Smooth muscle cell (in vitro differentiated cells): ENCODE data around the gene CDK14. TPM values are rescaled to one million over a fixed set of nuclear protein-coding genes. Genes with fewer than 3 reads are reported as not detected.

Source experiments
- DNase-seq: peaks from one replicate; lab custom pipeline; 2025; ENCODE audit not compliant: unreplicated experiment; lab: John Stamatoyannopoulos, UW
- H2AFZ ChIP-seq: fragments of 200-600 bp; sonication (generic); 2 replicates; pipeline ENCODE4 v1.6.0; 2016; ENCODE audit warnings: antibody characterized with exemption, low read depth, mild to moderate bottlenecking
- H3F3A ChIP-seq: fragments of 200-600 bp; sonication (generic); 2 replicates; pipeline ENCODE4 v1.6.0; 2017; ENCODE audit warnings: antibody characterized with exemption, low read depth
- H3K27ac ChIP-seq: fragments of 200-600 bp; sonication (generic); 2 replicates; pipeline ENCODE4 v1.5.1; 2016; ENCODE audit warnings: low read depth, mild to moderate bottlenecking
- H3K27me3 ChIP-seq: fragments of 200-600 bp; sonication (generic); 2 replicates; pipeline ENCODE4 v1.6.1; 2016; ENCODE audit warnings: low read depth, mild to moderate bottlenecking
- H3K36me3 ChIP-seq: fragments of 200-600 bp; sonication (generic); 2 replicates; pipeline ENCODE4 v1.5.1; 2016; ENCODE audit warnings: low read depth
- H3K4me1 ChIP-seq: fragments of 200-600 bp; sonication (generic); 2 replicates; pipeline ENCODE4 v1.5.1; 2016; ENCODE audit warnings: low read depth
- H3K4me2 ChIP-seq: fragments of 200-600 bp; sonication (generic); 2 replicates; pipeline ENCODE4 v1.6.0; 2016; ENCODE audit warnings: mild to moderate bottlenecking
- H3K4me3 ChIP-seq: fragments of 200-600 bp; sonication (generic); 2 replicates; pipeline ENCODE4 v1.5.1; 2016; ENCODE audit warnings: mild to moderate bottlenecking
- H3K79me2 ChIP-seq: fragments of 200-600 bp; sonication (generic); 2 replicates; pipeline ENCODE4 v1.6.0; 2016; ENCODE audit warnings: low read depth, mild to moderate bottlenecking
- H3K9ac ChIP-seq: fragments of 200-600 bp; sonication (generic); 2 replicates; pipeline ENCODE4 v1.6.0; 2016; ENCODE audit warnings: low read depth
- H3K9me3 ChIP-seq: fragments of 200-600 bp; sonication (generic); replicated peaks from 2 replicates; pipeline ENCODE4 v1.5.1; 2016; ENCODE audit warnings: low read depth
- H4K20me1 ChIP-seq: fragments of 200-600 bp; sonication (generic); 2 replicates; pipeline ENCODE4 v1.6.0; 2016; ENCODE audit warnings: low read depth
- CTCF ChIP-seq: fragments of 200-600 bp; sonication (generic); IDR thresholded peaks from 2 replicates; pipeline ENCODE4 v1.5.1; 2017; ENCODE audit warnings: borderline replicate concordance, mild to moderate bottlenecking, antibody characterized with exemption; ENCODE audit not compliant: insufficient read depth, poor library complexity, severe bottlenecking
- WGBS: methylation state at CpG from one replicate; pipeline ENCODE4 v1.1.7; 2016; ENCODE audit warnings: low lambda C conversion rate; 5-methylcytosine and 5-hydroxymethylcytosine counted together
- polyA plus RNA-seq: library from polyadenylated mRNA; unstranded; fragments of >200 nt; fragmentation: Nextera tagmentation; extraction: Ambion mirVana; gene quantifications from 2 replicates; pipeline ENCODE4 v1.2.1, GENCODE V29; 2016
- total RNA-seq: library from RNA; depleted of rRNA; stranded (reverse); fragments of >200 nt; gene quantifications from 2 replicates; pipeline ENCODE4 v1.2.3, GENCODE V29; 2014

The CDK14 gene
- total and polyA plus RNA-seq, 2 experiments from 2014 or later: 4.1 to 5.3 TPM

- 93% methylated on average over 2 of the region's 2 CpGs for WGBS
- Histone ChIP-seq H3K4me2 (no peak overlapping the region), H3K79me2 (no peaks in the 10 kb centered on the region)
Observed at GRCh38 chr7:90672210-90672609, 76.1 kb downstream of the CDK14 start.

GRCh38 chr7:90674625-90675024, 78.5 kb downstream of the CDK14 start:
- Histone ChIP-seq H3F3A (no peaks in the 10 kb centered on the region), H3K79me2 (no peaks in the 10 kb centered on the region), H3K27ac (no peak overlapping the region), H3K4me1 (peaks cover 25% of the 10 kb centered on the region), H3K27me3 (no peaks in the 10 kb centered on the region), H3K36me3 (no peaks in the 10 kb centered on the region), H2AFZ (no peak overlapping the region), H3K4me2 (no peak overlapping the region), H3K9ac (no peak overlapping the region), H4K20me1 (peaks cover 4% of the 10 kb centered on the region), H3K4me3 (no peak overlapping the region), H3K9me3 (no peaks in the 10 kb centered on the region)
- no peak for TF ChIP-seq CTCF
- DNase-seq: no peak
- 93% methylated on average over 1 of the region's 1 CpG for WGBS

More at GRCh38 chr7:90672210-90672609, 76.1 kb downstream of the CDK14 start:
- Histone ChIP-seq H3F3A (no peaks in the 10 kb centered on the region), H2AFZ (no peak overlapping the region), H3K4me1 (peaks cover 2% of the 10 kb centered on the region), H3K9me3 (no peaks in the 10 kb centered on the region), H3K27me3 (no peaks in the 10 kb centered on the region), H4K20me1 (no peaks in the 10 kb centered on the region), H3K36me3 (no peaks in the 10 kb centered on the region), H3K27ac (no peak overlapping the region), H3K4me3 (no peak overlapping the region), H3K9ac (no peak overlapping the region)
- no peak for DNase-seq
- TF ChIP-seq CTCF: no peak

GRCh38 chr7:90675982-90676381, 79.9 kb downstream of the CDK14 start:
- Histone ChIP-seq H3K4me2 (no peak overlapping the region), H3K36me3 (no peaks in the 10 kb centered on the region), H3K4me3 (no peak overlapping the region), H2AFZ (no peak overlapping the region), H3K27me3 (no peaks in the 10 kb centered on the region), H3F3A (no peaks in the 10 kb centered on the region), H3K27ac (no peak overlapping the region), H4K20me1 (peaks cover 4% of the 10 kb centered on the region), H3K9ac (no peak overlapping the region), H3K9me3 (no peaks in the 10 kb centered on the region), H3K4me1 (peaks cover 26% of the 10 kb centered on the region), H3K79me2 (peaks cover 4% of the 10 kb centered on the region)
- 84% methylated on average over 3 of the region's 3 CpGs for WGBS
- DNase-seq: no peak
- TF ChIP-seq CTCF: no peak
